Measurements from ENCODE around the gene ACIN1. TPM values are rescaled to one million over a fixed set of nuclear protein-coding genes. Genes with fewer than 3 reads are reported as not detected.
A peak's percentile ranks its signal among the peaks of the same experiment; 100 is the strongest.

Gene ACIN1
- total and polyA plus RNA-seq, 2 of the 13 experiments (the other 11 are each of a cell fraction or from before 2014, with no cell fraction given) = 165 to 183 TPM

DNA sequence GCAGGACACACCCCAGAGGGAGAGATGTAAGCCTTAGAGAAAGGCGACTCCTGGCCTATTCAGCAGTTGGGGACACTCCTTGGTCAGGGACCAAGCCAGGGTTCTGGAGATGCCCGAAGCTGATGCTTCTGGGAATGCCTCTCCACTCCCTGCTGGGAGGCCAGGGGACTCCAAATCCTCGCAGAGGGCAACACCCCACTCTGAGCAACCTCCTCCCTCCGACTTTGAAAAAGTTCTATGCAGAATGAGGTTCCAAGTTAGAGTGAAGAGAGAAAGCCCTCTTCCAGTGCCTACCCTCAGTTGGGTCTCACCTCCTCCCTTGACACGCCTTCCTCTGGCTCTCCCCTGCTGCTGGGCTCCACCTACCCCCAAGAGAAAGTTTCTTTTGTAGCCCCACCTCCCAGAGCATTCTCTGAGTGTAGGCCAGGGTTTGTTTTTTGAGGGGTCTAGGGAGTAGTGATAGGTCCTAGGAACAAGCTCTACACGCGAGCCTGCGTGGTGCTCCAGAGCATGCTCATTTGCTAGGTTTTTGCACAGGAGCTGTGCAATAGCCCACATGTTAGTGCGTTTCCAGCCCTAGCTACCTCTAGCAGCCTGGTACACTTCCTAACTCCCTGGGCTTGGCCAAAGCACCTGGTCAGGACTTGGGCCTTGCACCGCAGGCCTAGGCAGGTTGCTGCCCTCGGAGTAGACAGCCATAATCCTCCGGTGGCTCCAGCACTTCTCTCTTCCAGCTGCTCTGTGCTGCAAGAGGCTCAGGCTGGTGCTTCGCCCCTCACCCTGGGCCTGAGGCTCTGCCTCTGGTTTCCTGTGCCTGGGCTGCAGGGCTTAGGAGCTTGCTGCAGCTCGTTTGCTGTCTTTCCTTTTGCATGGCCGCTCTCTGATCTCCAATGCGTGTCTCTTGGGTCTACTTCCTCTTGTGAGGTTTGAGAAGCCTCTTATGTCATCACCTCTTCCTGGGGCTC is 24.7 kb upstream of the ACIN1 start:
- Histone ChIP-seq H3K9ac (ENCODE audit: insufficient read depth, low read depth, low read length) (no peak overlapping the region), H2AFZ (ENCODE audit: low read length) (no peak overlapping the region), H3K4me3 (replicated peaks in 1 of 3; ENCODE audit: insufficient read depth in 1 of 3, low read depth in 2 of 3, low read length in 3 of 3) (no peak overlapping the region; a peak in 1 of 6 replicates), H3K27ac (ENCODE audit: extremely low read length, insufficient read depth, low read length) (no peak overlapping the region), H4K20me1 (ENCODE audit: insufficient read depth, low read length) (no peaks in the 10 kb centered on the region), H3K4me1 (ENCODE audit: insufficient read depth, low read length) (peaks cover 32% of the 10 kb centered on the region), H3K36me3 (replicated peaks in 1 of 2; ENCODE audit: control insufficient read depth in 1 of 2, insufficient read depth in 2 of 2, low read length in 2 of 2) (no peaks in the 10 kb centered on the region), H3K4me2 (ENCODE audit: low read depth, low read length) (peak overlapping the region; percentile 64; the same call in 1 of the 2 replicates), H3K27me3 (ENCODE audit: control insufficient read depth in 1 of 2, insufficient read depth in 2 of 2, low read length in 2 of 2) (peaks cover 51 to 94% of the 10 kb centered on the region in 2 experiments), H3K9me3 (ENCODE audit: low read length) (no peaks in the 10 kb centered on the region), H3K79me2 (ENCODE audit: insufficient read depth, low read length) (no peaks in the 10 kb centered on the region)
- CTCF ChIA-PET (ENCODE audit: low intra/inter-chr PET ratio, low total read pairs) = interaction anchor here (1.0 to 9.6 kb wide), 12 partner anchors 10 to 563 kb away, joined by 3 to 493 read pairs (median 7); partner anchors contain the start of gene SLC7A8
- DNase-seq (ENCODE audit: low spot score) = no peak
- no peak for FAIRE-seq
- peak; percentile 14 for ATAC-seq
- POLR2A ChIA-PET = interaction anchor here (1.0 to 2.2 kb wide), 2 partner anchors 24 to 182 kb away, joined by 3 to 17 read pairs; partner anchors contain the start of genes ACIN1 and C14orf119
- WGBS (ENCODE audit: low lambda C conversion rate) = 30% methylated on average over 16 of the region's 16 CpGs
- in situ Hi-C loops (cut with HindIII; ENCODE audit: extremely low pct_ligation_motif_present, low pct_unique_long_range_greater_than_20kb) (loop anchor here (5.0 kb wide), 1 partner anchor 68 kb away; no protein-coding TSS in a partner anchor), intact Hi-C loops (cut with micrococcal nuclease; ENCODE audit: unreplicated experiment) (loop anchor here (1.0 to 5.0 kb wide), 3 partner anchors 68 to 263 kb away; no protein-coding TSS in a partner anchor)
- BruUV-seq (replicated peaks) = no TSS peak
- TF ChIP-seq EZH2 (conservative IDR thresholded peaks at IDR 0.05; ENCODE audit: low read depth, low read length) (0 out of 2 replicates have a peak, but pooled peaks have one; percentile 23), ATF7-NPFF (CRISPR knock-in tag; IDR thresholded peaks at IDR 0.05; ENCODE audit: low read depth) (0 out of 2 replicates have a peak, but pooled peaks have one; percentile 42), ZNF547 (CRISPR knock-in tag; IDR thresholded peaks at IDR 0.05) (no peak), NR1H2 (CRISPR knock-in tag; IDR thresholded peaks at IDR 0.05; ENCODE audit: borderline replicate concordance, low read depth) (no peak)
- TF ChIP-seq, protein P1, sequence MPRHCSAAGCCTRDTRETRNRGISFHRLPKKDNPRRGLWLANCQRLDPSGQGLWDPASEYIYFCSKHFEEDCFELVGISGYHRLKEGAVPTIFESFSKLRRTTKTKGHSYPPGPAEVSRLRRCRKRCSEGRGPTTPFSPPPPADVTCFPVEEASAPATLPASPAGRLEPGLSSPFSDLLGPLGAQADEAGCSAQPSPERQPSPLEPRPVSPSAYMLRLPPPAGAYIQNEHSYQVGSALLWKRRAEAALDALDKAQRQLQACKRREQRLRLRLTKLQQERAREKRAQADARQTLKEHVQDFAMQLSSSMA (CRISPR knock-in tag; IDR thresholded peaks at IDR 0.05) = no peak
- TF ChIP-seq, protein P2, sequence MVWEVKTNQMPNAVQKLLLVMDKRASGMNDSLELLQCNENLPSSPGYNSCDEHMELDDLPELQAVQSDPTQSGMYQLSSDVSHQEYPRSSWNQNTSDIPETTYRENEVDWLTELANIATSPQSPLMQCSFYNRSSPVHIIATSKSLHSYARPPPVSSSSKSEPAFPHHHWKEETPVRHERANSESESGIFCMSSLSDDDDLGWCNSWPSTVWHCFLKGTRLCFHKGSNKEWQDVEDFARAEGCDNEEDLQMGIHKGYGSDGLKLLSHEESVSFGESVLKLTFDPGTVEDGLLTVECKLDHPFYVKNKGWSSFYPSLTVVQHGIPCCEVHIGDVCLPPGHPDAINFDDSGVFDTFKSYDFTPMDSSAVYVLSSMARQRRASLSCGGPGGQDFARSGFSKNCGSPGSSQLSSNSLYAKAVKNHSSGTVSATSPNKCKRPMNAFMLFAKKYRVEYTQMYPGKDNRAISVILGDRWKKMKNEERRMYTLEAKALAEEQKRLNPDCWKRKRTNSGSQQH (CRISPR knock-in tag; IDR thresholded peaks at IDR 0.05; ENCODE audit: low read depth) = 0 out of 2 replicates have a peak, but pooled peaks have one; percentile 32
- TF ChIP-seq, protein P3, sequence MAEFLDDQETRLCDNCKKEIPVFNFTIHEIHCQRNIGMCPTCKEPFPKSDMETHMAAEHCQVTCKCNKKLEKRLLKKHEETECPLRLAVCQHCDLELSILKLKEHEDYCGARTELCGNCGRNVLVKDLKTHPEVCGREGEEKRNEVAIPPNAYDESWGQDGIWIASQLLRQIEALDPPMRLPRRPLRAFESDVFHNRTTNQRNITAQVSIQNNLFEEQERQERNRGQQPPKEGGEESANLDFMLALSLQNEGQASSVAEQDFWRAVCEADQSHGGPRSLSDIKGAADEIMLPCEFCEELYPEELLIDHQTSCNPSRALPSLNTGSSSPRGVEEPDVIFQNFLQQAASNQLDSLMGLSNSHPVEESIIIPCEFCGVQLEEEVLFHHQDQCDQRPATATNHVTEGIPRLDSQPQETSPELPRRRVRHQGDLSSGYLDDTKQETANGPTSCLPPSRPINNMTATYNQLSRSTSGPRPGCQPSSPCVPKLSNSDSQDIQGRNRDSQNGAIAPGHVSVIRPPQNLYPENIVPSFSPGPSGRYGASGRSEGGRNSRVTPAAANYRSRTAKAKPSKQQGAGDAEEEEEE (CRISPR knock-in tag; IDR thresholded peaks at IDR 0.05; ENCODE audit: borderline replicate concordance) = no peak
- TF ChIP-seq, protein P4, sequence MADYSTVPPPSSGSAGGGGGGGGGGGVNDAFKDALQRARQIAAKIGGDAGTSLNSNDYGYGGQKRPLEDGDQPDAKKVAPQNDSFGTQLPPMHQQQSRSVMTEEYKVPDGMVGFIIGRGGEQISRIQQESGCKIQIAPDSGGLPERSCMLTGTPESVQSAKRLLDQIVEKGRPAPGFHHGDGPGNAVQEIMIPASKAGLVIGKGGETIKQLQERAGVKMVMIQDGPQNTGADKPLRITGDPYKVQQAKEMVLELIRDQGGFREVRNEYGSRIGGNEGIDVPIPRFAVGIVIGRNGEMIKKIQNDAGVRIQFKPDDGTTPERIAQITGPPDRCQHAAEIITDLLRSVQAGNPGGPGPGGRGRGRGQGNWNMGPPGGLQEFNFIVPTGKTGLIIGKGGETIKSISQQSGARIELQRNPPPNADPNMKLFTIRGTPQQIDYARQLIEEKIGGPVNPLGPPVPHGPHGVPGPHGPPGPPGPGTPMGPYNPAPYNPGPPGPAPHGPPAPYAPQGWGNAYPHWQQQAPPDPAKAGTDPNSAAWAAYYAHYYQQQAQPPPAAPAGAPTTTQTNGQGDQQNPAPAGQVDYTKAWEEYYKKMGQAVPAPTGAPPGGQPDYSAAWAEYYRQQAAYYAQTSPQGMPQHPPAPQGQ (CRISPR knock-in tag; IDR thresholded peaks at IDR 0.05; ENCODE audit: borderline replicate concordance) = no peak
- TF ChIP-seq, protein P5, sequence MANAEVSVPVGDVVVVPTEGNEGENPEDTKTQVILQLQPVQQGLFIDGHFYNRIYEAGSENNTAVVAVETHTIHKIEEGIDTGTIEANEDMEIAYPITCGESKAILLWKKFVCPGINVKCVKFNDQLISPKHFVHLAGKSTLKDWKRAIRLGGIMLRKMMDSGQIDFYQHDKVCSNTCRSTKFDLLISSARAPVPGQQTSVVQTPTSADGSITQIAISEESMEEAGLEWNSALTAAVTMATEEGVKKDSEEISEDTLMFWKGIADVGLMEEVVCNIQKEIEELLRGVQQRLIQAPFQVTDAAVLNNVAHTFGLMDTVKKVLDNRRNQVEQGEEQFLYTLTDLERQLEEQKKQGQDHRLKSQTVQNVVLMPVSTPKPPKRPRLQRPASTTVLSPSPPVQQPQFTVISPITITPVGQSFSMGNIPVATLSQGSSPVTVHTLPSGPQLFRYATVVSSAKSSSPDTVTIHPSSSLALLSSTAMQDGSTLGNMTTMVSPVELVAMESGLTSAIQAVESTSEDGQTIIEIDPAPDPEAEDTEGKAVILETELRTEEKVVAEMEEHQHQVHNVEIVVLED (CRISPR knock-in tag; IDR thresholded peaks at IDR 0.05; ENCODE audit: borderline replicate concordance) = no peak
- TF ChIP-seq, protein P6, sequence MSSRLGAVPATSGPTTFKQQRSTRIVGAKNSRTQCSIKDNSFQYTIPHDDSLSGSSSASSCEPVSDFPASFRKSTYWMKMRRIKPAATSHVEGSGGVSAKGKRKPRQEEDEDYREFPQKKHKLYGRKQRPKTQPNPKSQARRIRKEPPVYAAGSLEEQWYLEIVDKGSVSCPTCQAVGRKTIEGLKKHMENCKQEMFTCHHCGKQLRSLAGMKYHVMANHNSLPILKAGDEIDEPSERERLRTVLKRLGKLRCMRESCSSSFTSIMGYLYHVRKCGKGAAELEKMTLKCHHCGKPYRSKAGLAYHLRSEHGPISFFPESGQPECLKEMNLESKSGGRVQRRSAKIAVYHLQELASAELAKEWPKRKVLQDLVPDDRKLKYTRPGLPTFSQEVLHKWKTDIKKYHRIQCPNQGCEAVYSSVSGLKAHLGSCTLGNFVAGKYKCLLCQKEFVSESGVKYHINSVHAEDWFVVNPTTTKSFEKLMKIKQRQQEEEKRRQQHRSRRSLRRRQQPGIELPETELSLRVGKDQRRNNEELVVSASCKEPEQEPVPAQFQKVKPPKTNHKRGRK (CRISPR knock-in tag; IDR thresholded peaks at IDR 0.05) = no peak

Data from HepG2 (cell line).